Islet precursor cell (in vitro differentiated cells): ENCODE results near the gene TAS2R60.
"Not testable (repeated sequence)": the region's sequence is repeated elsewhere in the genome, so short reads cannot be mapped to it uniquely, and the experiment has no call there.

Experiments
- DNase-seq: peaks from one replicate; pipeline ENCODE4 v3.0.0-alpha.2; 2018

The TAS2R60 gene, protein sequence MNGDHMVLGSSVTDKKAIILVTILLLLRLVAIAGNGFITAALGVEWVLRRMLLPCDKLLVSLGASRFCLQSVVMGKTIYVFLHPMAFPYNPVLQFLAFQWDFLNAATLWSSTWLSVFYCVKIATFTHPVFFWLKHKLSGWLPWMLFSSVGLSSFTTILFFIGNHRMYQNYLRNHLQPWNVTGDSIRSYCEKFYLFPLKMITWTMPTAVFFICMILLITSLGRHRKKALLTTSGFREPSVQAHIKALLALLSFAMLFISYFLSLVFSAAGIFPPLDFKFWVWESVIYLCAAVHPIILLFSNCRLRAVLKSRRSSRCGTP

GRCh38 chr7:143443153-143443552 lies at the start of gene TAS2R60:
Gene TAS2R60, plus strand, starts transcription at chr7:143443453. Its CDS starts 0 bp downstream, at chr7:143443453.
- no peak for DNase-seq

- DNase-seq: no peak
Observed at GRCh38 chr7:143394068-143394467, 49.2 kb upstream of the TAS2R60 start.

DNA sequence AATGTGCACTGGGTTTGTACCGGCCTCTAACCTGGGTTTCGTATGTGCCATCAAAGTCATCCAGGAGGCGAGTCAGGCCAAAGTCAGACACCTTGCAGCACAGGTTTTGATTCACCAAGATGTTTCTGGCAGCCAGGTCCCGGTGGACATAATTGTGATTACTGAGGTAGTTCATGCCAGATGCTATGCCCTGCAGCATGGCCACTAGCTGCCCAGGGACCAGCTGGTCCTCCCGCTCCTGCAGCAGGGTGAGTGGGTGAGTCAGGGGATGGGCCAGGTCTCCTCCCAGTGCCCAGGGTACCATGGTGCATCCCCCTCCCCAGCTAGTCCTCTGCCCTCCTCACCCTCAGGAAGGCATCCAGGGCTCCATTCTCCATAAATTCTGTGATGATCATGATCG lies 48.5 kb upstream of the TAS2R60 start:
- DNase-seq: peak; percentile 54

DNA sequence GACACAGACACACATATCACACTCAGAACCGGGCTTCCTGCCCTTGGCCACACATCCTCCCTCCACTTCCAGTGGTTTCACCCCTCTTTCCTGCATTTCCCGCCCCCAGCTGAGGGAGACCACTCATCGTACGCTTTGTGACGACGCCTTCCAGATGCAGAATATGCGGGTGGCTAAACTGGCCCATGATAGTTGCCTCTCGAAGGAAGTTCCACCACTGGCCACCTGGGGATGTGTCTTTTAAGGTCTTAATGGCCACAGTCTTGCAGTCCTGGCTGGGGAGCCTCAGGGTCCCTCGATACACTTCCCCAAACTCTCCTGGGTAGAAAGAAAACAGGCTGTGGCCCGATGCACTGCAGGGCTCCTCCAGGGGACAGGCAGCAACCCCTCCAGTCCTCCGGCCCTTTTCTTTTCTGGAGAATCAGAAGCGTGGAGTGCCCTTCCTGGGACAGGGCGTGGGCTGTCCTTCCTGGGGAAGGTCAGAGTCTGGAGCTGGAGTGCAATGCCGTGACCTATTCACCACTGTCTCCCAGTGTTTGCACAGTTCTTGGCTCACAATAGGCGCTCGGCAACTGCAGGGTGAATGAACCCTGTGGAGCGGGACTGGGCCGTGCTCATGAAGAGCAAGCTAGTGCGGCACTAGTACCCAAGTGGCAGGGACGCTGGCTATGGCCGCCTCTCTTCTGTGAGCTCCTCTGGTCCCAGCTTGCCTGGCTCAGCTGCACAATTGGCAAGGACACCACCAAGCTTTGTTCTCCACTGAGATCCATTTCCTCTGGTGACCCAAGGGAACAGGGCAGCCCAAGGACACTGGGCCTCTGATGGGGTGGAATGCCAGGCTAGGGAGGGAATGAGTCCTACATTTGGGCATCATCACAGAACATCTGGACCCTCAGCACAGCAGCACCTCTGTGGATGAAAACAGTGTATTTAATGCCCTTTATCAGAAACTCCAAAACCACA lies 47.8 kb upstream of the TAS2R60 start:
- peak; percentile 68 for DNase-seq

- DNase-seq: peak; percentile 58
Observed at GRCh38 chr7:143396182-143396581, 47.1 kb upstream of the TAS2R60 start.

GRCh38 chr7:143396625-143397556 lies 46.4 kb upstream of the TAS2R60 start:
- peak; percentile 70 for DNase-seq

DNA sequence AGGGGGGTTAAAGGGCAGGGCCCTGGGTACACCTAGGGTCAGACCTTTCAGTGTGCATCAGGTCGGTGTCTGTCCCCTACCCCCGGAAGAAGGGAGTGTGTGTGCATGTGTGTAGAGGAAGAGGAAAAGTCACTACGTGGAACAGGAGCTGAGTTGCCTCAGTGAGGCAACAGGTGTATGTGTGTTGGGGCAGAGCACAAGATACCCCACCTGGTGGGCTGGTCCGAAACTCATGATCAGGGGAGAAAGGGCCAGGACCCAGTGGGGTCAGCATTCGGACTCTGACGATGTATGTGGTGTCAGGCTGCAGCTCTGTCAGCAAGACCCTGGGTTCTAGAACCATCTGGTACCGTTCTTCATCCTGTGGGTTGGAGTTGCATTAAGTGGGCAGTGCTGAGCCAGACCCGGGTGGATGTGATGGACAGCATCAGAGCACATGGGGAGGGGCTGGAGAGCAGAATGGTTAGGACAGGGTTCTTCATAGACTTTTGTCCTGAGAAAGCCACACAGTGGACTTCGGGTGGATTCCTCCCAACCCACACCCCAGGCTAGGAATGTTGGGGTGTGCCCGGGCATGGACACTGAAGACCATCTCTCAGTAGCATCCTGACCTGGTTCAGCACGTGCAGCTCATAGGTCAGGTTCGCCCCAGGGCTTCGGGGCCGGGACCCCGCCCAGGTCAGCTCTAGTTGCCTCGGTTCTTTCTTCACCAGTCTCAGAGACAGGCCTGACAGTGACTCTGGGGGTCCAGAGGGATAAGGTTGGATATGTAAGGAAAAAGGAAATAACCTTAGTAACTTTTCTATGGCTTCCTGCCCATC lies 45.3 kb upstream of the TAS2R60 start:
- DNase-seq: no peak

DNA sequence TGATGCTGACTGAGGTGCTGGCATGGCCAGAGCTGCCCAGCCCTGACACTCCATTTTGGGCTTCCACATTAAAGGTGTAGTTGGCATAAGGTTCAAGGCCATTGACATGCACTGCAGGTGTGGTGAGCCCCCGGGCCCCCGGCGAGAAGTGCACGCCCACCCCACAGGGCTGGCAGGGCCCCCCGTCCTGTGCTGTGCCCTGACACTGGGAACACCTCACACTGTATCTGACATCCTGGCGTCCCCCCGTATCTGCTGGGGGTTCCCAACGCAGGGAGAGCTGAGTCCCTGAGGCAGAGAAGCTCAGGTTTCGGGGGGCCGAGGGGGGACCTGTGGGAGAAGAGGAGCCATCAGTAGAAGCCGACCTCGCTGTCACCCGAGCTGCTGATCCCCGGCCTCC lies 44.6 kb upstream of the TAS2R60 start:
- DNase-seq: no peak

DNA sequence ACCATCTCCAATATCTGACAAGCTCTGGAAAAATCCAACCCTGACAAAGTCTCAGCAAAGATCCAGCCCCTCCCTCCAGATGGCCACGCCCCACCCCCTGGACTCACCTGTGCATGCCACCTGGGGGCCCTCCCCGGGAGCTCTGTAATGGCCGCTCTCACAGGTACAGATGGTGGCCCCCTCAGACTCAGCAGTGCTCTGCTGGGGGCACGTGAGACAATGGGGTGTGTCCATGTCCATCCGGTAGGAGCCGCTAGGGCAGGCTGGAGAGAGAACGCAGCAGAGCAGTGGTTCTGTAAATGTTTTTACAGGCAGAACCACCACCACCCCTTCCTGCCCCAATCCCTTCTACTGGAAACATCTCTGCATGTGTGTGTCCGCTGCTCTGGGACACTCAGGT lies 44.1 kb upstream of the TAS2R60 start:
- no peak for DNase-seq

GRCh38 chr7:143399642-143400041 lies 43.6 kb upstream of the TAS2R60 start:
- DNase-seq: no peak

- no peak for DNase-seq
Observed at GRCh38 chr7:143401265-143401664, 42.0 kb upstream of the TAS2R60 start.

GRCh38 chr7:143402233-143402632 lies 41.0 kb upstream of the TAS2R60 start:
- not testable (repeated sequence) for DNase-seq

DNA sequence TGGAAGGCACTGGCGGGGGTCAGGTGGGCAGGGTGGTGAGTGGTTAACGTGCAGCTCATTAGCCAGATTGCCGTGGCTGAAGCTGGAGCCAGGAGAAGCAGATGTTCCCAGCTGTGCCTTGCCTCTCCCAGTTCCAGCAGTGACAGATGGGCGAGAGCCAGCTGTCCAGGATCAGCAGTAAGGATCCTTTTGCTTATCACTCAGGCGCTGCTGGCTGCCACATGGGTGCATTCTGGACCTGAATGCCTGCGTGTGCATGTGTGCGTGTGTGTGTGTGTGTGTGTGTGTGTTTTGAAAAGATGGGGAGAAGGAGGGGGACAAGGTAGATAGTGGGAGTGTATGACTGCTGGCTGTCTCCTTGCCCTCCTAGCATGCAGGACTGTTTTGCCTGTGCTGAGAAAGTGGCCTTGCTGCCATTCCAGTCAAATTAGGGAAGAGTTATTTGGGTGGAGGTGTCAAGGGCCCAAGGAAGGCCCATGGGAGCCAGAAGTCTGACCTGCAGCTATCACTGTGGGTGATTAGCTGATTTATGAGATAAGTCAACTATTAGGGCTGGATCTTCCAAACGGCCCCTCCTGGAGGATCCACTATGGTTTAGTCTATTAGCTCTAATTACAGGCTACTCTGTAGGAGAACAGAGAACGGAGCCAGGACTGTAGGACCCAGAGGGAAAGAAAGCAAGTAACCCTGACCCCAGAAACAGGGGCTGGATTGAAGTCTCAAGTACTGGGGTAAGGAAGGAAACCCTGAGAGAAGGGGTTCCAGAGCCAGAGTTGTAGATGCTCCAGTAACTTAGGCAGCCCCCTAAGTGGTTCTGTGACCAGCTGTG lies 37.9 kb upstream of the TAS2R60 start:
- peak; percentile 66 for DNase-seq

DNA sequence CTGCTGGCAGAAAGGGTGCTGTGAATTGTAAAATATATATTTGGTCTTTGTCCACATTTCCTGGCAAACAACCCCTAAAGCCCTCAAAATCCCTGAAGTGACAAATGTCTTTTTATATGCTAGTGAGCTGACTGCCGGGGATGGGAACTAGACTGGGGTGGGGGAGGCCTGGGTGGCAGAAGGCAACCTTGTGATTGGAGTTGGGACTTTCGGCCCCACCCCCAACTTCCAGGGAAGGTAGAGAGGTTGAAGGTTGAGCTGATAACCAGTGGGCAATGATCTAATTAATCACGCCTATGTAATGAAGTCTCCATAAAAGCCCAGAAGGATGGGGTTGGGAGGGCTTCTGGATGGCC lies 37.3 kb upstream of the TAS2R60 start:
- DNase-seq: no peak

- peak; percentile 62 for DNase-seq
Observed at GRCh38 chr7:143407287-143408251, 35.7 kb upstream of the TAS2R60 start.

DNA sequence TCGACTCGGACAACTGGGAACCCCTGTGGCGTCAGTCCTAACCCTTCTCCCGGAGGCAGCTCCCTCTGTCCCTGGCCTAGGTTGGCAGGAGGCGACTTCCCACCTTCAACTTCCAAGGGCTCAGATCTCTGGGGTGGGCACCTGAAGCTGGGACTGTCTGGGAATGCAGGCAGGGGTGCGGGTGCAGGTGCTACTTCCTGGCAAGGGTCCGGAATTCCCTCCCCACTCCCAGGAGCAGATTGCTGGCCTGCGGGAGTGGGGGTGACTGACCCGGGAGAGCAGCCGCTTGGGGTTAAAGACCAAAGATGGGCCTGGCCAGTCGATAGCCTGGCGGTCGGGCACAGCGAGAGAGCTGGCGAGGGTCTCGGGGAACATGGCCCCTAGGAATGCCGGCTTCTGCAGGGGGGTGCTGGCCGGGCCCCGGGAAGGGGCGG lies 35.0 kb upstream of the TAS2R60 start:
- peak; percentile 64 for DNase-seq

GRCh38 chr7:143408686-143409561 lies 34.3 kb upstream of the TAS2R60 start, which contains the start of gene EPHA1:
Gene EPHA1, minus strand, starts transcription at chr7:143408856. Its CDS starts 51 bp downstream, at chr7:143408805.
- peak; percentile 96 for DNase-seq

- DNase-seq: peak; percentile 69
Observed at GRCh38 chr7:143410521-143411004, 32.7 kb upstream of the TAS2R60 start.
